ENCODE data around the gene SND1.

GRCh38 chr7:127874951-127875608 lies 223.1 kb downstream of the SND1 start:
- no peak for TF ChIP-seq CTCF (IDR thresholded peaks at IDR 0.05; ENCODE audit: insufficient read depth, low read length)
- TF ChIP-seq POLR2AphosphoS5 (IDR thresholded peaks at IDR 0.05; ENCODE audit: low read depth), result no peak

Measured in HL-60 (cell line).